HepG2 (cell line): ENCODE results near the gene SLC25A23. TPM values are rescaled to one million over a fixed set of nuclear protein-coding genes. Genes with fewer than 3 reads are reported as not detected.
A peak's percentile ranks its signal among the peaks of the same experiment; 100 is the strongest.

Experiments used
- EHMT2 ChIP-seq: fragments of 200-600 bp; sonication (generic); IDR thresholded peaks from 2 replicates; pipeline ENCODE4 v1.7.0; 2017; ENCODE audit warnings: antibody characterized with exemption, low read depth, low read length, borderline replicate concordance
- FOSL1 ChIP-seq: sonication (generic); formaldehyde crosslinking; IDR thresholded peaks from 2 replicates; pipeline ENCODE4 v1.9.0; 2021; ENCODE audit warnings: missing genetic modification reagents, borderline replicate concordance
- GPN1 ChIP-seq: sonication (generic); formaldehyde crosslinking; IDR thresholded peaks from 2 replicates; pipeline ENCODE4 v1.5.1; 2020; ENCODE audit warnings: missing genetic modification reagents, borderline replicate concordance
- KAT7 ChIP-seq: IDR thresholded peaks from 2 replicates; pipeline ENCODE4 v1.6.1; 2018; ENCODE audit warnings: borderline replicate concordance, missing compliant biosample characterization
- MBD4 ChIP-seq: IDR thresholded peaks from 2 replicates; pipeline ENCODE4 v1.6.1; 2012; ENCODE audit warnings: low read length, inconsistent platforms, borderline replicate concordance
- MYC ChIP-seq: sonication (generic); formaldehyde crosslinking; IDR thresholded peaks from 2 replicates; pipeline ENCODE4 v1.9.0; 2021; ENCODE audit warnings: missing genetic modification reagents, borderline replicate concordance
- NRL ChIP-seq: sonication (generic); formaldehyde crosslinking; IDR thresholded peaks from 2 replicates; pipeline ENCODE4 v1.5.0; 2020; ENCODE audit warnings: missing genetic modification reagents, mild to moderate bottlenecking, moderate library complexity, borderline replicate concordance
- PRMT3 ChIP-seq: sonication (generic); formaldehyde crosslinking; IDR thresholded peaks from 2 replicates; pipeline ENCODE4 v1.8.1; 2022; ENCODE audit warnings: low read depth, mild to moderate bottlenecking, moderate library complexity, missing genetic modification reagents, borderline replicate concordance
- SALL1 ChIP-seq: sonication (generic); formaldehyde crosslinking; IDR thresholded peaks from 2 replicates; pipeline ENCODE4 v1.8.0; 2022; ENCODE audit warnings: mild to moderate bottlenecking, missing genetic modification reagents
- SETDB1 ChIP-seq: sonication (generic); formaldehyde crosslinking; IDR thresholded peaks from 2 replicates; pipeline ENCODE4 v1.5.1; 2020; ENCODE audit warnings: missing genetic modification reagents, mild to moderate bottlenecking, borderline replicate concordance
- ZNF230 ChIP-seq: sonication (generic); formaldehyde crosslinking; IDR thresholded peaks from 2 replicates; pipeline ENCODE4 v1.4.0; 2020; ENCODE audit warnings: mild to moderate bottlenecking, missing genetic modification reagents
- ZNF24 ChIP-seq: fragments of 450-650 bp; IDR thresholded peaks from 2 replicates; pipeline ENCODE4 v1.6.1; 2017; ENCODE audit warnings: antibody characterized with exemption, mild to moderate bottlenecking
- ZNF703 ChIP-seq: sonication (generic); formaldehyde crosslinking; IDR thresholded peaks from 2 replicates; pipeline ENCODE4 v1.5.1; 2020; ENCODE audit warnings: missing genetic modification reagents, mild to moderate bottlenecking, moderate library complexity, borderline replicate concordance
- ZNF720 ChIP-seq: sonication (generic); formaldehyde crosslinking; IDR thresholded peaks from 2 replicates; pipeline ENCODE4 v1.4.0; 2020; ENCODE audit warnings: missing genetic modification reagents
- ZNF749 ChIP-seq: sonication (generic); formaldehyde crosslinking; IDR thresholded peaks from 2 replicates; pipeline ENCODE4 v1.8.0; 2022; ENCODE audit warnings: mild to moderate bottlenecking, missing genetic modification reagents, moderate library complexity, borderline replicate concordance
- polyA plus RNA-seq, 8 experiments: library from polyadenylated mRNA; depleted of rRNA in 3 of 8; stranded (reverse) in 7 of 8; unstranded in 1 of 8; fragments of >200 nt; fragmentation: Illumina TruSeq in 4 of 8; extraction: Trizol in 4 of 8; gene quantifications; 2 replicates each; pipeline versions ENCODE4 v1.2.1 to v1.2.3, GENCODE V29; 2011 to 2016; ENCODE audit warnings: low read depth in 4 of 8, missing spikeins in 1 of 8, mixed read lengths in 1 of 8; ENCODE audit not compliant: insufficient read depth in 1 of 8
- total RNA-seq, 5 experiments: library from RNA; depleted of rRNA; stranded (reverse); fragments of >200 nt; fragmentation: Illumina TruSeq; extraction: Trizol; gene quantifications; 2 replicates each; pipeline ENCODE4 v1.2.3, GENCODE V29; 2016; ENCODE audit warnings: low read depth in 1 of 5
- TF ChIP-seq, protein P1 (sequence below): sonication (generic); formaldehyde crosslinking; IDR thresholded peaks from 2 replicates; pipeline ENCODE4 v1.4.0; 2020; ENCODE audit warnings: missing genetic modification reagents
- TF ChIP-seq, protein P2 (sequence below): sonication (generic); formaldehyde crosslinking; IDR thresholded peaks from 2 replicates; pipeline ENCODE4 v1.8.1; 2023; ENCODE audit warnings: mild to moderate bottlenecking, inconsistent platforms, moderate library complexity, missing genetic modification reagents, borderline replicate concordance
- TF ChIP-seq, protein P3 (sequence below): sonication (generic); formaldehyde crosslinking; IDR thresholded peaks from 2 replicates; pipeline ENCODE4 v1.8.0; 2022; ENCODE audit warnings: mild to moderate bottlenecking, missing genetic modification reagents
- TF ChIP-seq, protein P4 (sequence below): IDR thresholded peaks from 2 replicates; pipeline ENCODE4 v1.6.1; 2016; ENCODE audit warnings: missing genetic modification reagents, missing compliant biosample characterization
- TF ChIP-seq, protein P5 (sequence below): sonication (generic); formaldehyde crosslinking; IDR thresholded peaks from 2 replicates; pipeline ENCODE4 v1.5.1; 2020; ENCODE audit warnings: mild to moderate bottlenecking, missing genetic modification reagents, moderate library complexity

SLC25A23 gene
- total and polyA plus RNA-seq, 2 of the 13 experiments (the other 11 are each of a cell fraction or from before 2014, with no cell fraction given) = 12.4 to 15.2 TPM

DNA sequence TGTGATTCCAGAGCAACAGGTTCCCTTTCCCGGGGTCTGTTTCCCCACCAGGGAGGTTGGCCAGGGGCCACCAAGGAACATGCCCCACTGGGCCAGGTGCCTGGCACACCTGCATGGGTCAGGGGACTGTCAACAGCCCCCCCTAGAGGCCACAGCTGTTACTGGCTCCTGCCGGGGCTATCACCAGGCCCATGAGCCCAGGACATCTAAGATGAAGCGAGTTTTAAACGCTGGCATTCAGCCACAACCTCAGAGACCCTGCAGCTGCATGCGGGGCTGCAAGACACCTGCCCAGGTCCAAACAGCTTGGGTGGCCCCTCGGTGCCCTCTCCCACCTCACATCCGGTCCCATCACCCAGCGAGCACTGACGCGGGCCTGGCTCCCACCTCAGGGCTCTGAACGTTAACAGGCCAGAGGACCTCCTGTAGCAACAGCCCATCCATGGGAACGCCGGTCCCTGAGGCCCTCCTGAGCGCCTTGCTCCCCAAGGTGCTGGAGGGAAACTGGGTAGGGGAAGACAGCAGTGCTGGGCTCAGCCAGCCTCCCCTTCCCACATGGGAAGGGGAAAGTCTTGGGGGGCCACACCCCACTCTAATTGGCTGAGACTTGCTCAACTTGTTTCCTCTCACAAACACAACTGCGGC is 47.0 kb downstream of the SLC25A23 start (continued):
- TF ChIP-seq KAT7 = no peak
- TF ChIP-seq ZNF230 (CRISPR knock-in tag) = no peak
- no peak for TF ChIP-seq NRL (CRISPR knock-in tag)
- TF ChIP-seq, protein P1, sequence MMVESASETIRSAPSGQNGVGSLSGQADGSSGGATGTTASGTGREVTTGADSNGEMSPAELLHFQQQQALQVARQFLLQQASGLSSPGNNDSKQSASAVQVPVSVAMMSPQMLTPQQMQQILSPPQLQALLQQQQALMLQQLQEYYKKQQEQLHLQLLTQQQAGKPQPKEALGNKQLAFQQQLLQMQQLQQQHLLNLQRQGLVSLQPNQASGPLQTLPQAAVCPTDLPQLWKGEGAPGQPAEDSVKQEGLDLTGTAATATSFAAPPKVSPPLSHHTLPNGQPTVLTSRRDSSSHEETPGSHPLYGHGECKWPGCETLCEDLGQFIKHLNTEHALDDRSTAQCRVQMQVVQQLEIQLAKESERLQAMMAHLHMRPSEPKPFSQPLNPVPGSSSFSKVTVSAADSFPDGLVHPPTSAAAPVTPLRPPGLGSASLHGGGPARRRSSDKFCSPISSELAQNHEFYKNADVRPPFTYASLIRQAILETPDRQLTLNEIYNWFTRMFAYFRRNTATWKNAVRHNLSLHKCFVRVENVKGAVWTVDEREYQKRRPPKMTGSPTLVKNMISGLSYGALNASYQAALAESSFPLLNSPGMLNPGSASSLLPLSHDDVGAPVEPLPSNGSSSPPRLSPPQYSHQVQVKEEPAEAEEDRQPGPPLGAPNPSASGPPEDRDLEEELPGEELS (CRISPR knock-in tag) = no peak
- no peak for TF ChIP-seq PRMT3
- no peak for TF ChIP-seq EHMT2
- TF ChIP-seq, protein P2, sequence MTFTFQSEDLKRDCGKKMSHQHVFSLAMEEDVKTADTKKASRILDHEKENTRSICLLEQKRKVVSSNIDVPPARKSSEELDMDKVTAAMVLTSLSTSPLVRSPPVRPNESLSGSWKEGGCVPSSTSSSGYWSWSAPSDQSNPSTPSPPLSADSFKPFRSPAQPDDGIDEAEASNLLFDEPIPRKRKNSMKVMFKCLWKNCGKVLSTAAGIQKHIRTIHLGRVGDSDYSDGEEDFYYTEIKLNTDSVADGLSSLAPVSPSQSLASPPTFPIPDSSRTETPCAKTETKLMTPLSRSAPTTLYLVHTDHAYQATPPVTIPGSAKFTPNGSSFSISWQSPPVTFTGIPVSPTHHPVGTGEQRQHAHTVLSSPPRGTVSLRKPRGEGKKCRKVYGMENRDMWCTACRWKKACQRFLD (CRISPR knock-in tag) = no peak
- no peak for TF ChIP-seq ZNF720 (CRISPR knock-in tag)
- no peak for TF ChIP-seq FOSL1 (CRISPR knock-in tag)
- TF ChIP-seq, protein P3, sequence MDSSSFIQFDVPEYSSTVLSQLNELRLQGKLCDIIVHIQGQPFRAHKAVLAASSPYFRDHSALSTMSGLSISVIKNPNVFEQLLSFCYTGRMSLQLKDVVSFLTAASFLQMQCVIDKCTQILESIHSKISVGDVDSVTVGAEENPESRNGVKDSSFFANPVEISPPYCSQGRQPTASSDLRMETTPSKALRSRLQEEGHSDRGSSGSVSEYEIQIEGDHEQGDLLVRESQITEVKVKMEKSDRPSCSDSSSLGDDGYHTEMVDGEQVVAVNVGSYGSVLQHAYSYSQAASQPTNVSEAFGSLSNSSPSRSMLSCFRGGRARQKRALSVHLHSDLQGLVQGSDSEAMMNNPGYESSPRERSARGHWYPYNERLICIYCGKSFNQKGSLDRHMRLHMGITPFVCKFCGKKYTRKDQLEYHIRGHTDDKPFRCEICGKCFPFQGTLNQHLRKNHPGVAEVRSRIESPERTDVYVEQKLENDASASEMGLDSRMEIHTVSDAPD = no peak
- no peak for TF ChIP-seq ZNF24
- TF ChIP-seq SALL1 (CRISPR knock-in tag) = peak; percentile 33; the same call in 1 of the 2 replicates
- TF ChIP-seq, protein P4, sequence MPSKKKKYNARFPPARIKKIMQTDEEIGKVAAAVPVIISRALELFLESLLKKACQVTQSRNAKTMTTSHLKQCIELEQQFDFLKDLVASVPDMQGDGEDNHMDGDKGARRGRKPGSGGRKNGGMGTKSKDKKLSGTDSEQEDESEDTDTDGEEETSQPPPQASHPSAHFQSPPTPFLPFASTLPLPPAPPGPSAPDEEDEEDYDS (CRISPR knock-in tag) = 0 out of 2 replicates have a peak, but pooled peaks have one; percentile 11
- peak; percentile 32; the same call in 1 of the 2 replicates for TF ChIP-seq MYC
- no peak for TF ChIP-seq GPN1 (CRISPR knock-in tag)
- no peak for TF ChIP-seq SETDB1 (CRISPR knock-in tag)
- TF ChIP-seq ZNF749 (CRISPR knock-in tag) = no peak
- no peak for TF ChIP-seq ZNF703 (CRISPR knock-in tag)
- TF ChIP-seq, protein P5, sequence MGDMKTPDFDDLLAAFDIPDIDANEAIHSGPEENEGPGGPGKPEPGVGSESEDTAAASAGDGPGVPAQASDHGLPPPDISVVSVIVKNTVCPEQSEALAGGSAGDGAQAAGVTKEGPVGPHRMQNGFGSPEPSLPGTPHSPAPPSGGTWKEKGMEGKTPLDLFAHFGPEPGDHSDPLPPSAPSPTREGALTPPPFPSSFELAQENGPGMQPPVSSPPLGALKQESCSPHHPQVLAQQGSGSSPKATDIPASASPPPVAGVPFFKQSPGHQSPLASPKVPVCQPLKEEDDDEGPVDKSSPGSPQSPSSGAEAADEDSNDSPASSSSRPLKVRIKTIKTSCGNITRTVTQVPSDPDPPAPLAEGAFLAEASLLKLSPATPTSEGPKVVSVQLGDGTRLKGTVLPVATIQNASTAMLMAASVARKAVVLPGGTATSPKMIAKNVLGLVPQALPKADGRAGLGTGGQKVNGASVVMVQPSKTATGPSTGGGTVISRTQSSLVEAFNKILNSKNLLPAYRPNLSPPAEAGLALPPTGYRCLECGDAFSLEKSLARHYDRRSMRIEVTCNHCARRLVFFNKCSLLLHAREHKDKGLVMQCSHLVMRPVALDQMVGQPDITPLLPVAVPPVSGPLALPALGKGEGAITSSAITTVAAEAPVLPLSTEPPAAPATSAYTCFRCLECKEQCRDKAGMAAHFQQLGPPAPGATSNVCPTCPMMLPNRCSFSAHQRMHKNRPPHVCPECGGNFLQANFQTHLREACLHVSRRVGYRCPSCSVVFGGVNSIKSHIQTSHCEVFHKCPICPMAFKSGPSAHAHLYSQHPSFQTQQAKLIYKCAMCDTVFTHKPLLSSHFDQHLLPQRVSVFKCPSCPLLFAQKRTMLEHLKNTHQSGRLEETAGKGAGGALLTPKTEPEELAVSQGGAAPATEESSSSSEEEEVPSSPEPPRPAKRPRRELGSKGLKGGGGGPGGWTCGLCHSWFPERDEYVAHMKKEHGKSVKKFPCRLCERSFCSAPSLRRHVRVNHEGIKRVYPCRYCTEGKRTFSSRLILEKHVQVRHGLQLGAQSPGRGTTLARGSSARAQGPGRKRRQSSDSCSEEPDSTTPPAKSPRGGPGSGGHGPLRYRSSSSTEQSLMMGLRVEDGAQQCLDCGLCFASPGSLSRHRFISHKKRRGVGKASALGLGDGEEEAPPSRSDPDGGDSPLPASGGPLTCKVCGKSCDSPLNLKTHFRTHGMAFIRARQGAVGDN = peak; percentile 36; the same call in 1 of the 2 replicates
- no peak for TF ChIP-seq MBD4
